ENCODE measurements around the gene DHRS7B.

Gene DHRS7B

DNA sequence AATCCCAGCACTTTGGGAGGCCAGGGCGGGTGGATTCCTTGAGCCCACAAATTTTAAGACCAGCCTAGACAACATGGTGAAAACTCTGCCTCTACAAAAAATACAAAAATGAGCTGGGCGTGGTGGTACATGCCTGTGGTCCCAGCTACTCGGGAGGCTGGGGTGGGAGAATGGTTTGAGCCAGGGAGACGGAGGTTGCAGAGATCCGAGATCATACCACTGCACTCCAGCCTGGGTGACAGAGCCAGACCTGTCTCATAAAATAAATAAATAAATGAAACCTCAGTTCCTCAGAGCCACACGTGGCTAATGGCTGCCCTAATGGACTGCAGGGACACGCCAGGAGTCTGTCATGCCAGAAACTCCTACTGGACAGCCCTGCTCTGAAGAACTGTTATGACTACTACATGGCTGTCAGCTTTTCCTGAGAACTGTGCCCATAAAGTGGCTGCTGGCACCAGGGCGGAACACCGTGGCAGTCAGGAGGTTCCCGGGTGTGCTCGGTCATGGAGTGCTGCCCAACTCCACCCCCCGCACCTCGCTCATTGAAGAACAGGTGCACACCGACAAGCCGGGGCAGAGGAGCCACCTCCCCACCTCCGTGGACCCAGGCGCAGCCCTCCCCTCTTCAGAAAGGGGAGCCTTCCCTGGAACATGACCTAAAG lies 82.9 kb downstream of the DHRS7B start:
- Histone ChIP-seq H3K4me3 (ENCODE audit: extremely low read depth, insufficient read depth, low read length, poor library complexity, severe bottlenecking) (no peak overlapping the region), H3K4me1 (ENCODE audit: control insufficient read depth, insufficient read depth, low read length, poor library complexity, severe bottlenecking) (peaks cover 12% of the 10 kb centered on the region), H3K36me3 (ENCODE audit: control insufficient read depth, insufficient read depth, low read length) (peaks cover 35% of the 10 kb centered on the region), H3K27ac (ENCODE audit: low read depth, low read length, severe bottlenecking) (no peak overlapping the region), H3K9me3 (ENCODE audit: control insufficient read depth, low read length) (no peaks in the 10 kb centered on the region)
- WGBS, 2 experiments (ENCODE audit: insufficient coverage in 2 of 2): 93 to 94% methylated on average over 13 to 17 of the region's 17 CpGs

- Histone ChIP-seq H3K36me3 (ENCODE audit: control insufficient read depth, insufficient read depth, low read length) (peaks cover 35% of the 10 kb centered on the region), H3K27ac (ENCODE audit: low read depth, low read length, severe bottlenecking) (no peak overlapping the region), H3K9me3 (ENCODE audit: control insufficient read depth, low read length) (no peaks in the 10 kb centered on the region), H3K4me1 (ENCODE audit: control insufficient read depth, insufficient read depth, low read length, poor library complexity, severe bottlenecking) (peaks cover 14% of the 10 kb centered on the region), H3K4me3 (ENCODE audit: extremely low read depth, insufficient read depth, low read length, poor library complexity, severe bottlenecking) (no peak overlapping the region)
- WGBS, 2 experiments (ENCODE audit: insufficient coverage in 2 of 2): 96 to 100% methylated on average over 14 of the region's 15 CpGs
These were observed 83.8 kb downstream of the DHRS7B start for GRCh38 chr17:21210411-21211076.

GRCh38 chr17:21211825-21212479 lies 85.2 kb downstream of the DHRS7B start:
- Histone ChIP-seq H3K27ac (ENCODE audit: low read depth, low read length, severe bottlenecking) (no peak overlapping the region), H3K36me3 (ENCODE audit: control insufficient read depth, insufficient read depth, low read length) (peaks cover 37% of the 10 kb centered on the region), H3K9me3 (ENCODE audit: control insufficient read depth, low read length) (no peaks in the 10 kb centered on the region), H3K4me3 (ENCODE audit: extremely low read depth, insufficient read depth, low read length, poor library complexity, severe bottlenecking) (peak overlapping the region; percentile 99), H3K4me1 (ENCODE audit: control insufficient read depth, insufficient read depth, low read length, poor library complexity, severe bottlenecking) (peaks cover 20% of the 10 kb centered on the region)
- 86 to 92% methylated on average over 7 of the region's 9 CpGs for WGBS, 2 experiments (ENCODE audit: insufficient coverage in 2 of 2)

GRCh38 chr17:21212826-21213637 lies 86.3 kb downstream of the DHRS7B start:
- Histone ChIP-seq H3K36me3 (ENCODE audit: control insufficient read depth, insufficient read depth, low read length) (peaks cover 38% of the 10 kb centered on the region), H3K27ac (ENCODE audit: low read depth, low read length, severe bottlenecking) (peak overlapping the region; percentile 95), H3K4me3 (ENCODE audit: extremely low read depth, insufficient read depth, low read length, poor library complexity, severe bottlenecking) (peak overlapping the region; percentile 99), H3K9me3 (ENCODE audit: control insufficient read depth, low read length) (no peaks in the 10 kb centered on the region), H3K4me1 (ENCODE audit: control insufficient read depth, insufficient read depth, low read length, poor library complexity, severe bottlenecking) (peaks cover 20% of the 10 kb centered on the region)
- 8 to 12% methylated on average over 9 to 16 of the region's 18 CpGs for WGBS, 2 experiments (ENCODE audit: insufficient coverage in 2 of 2)

- peaks cover 20% of the 10 kb centered on the region for H3K4me1 ChIP-seq (ENCODE audit: control insufficient read depth, insufficient read depth, low read length, poor library complexity, severe bottlenecking)
- no peaks in the 10 kb centered on the region for H3K9me3 ChIP-seq (ENCODE audit: control insufficient read depth, low read length)
- peaks cover 32% of the 10 kb centered on the region for H3K36me3 ChIP-seq (ENCODE audit: control insufficient read depth, insufficient read depth, low read length)
- peak overlapping the region; percentile 99 for H3K4me3 ChIP-seq (ENCODE audit: extremely low read depth, insufficient read depth, low read length, poor library complexity, severe bottlenecking)
- 0% methylated on average over 25 to 34 of the region's 35 CpGs for WGBS, 2 experiments (ENCODE audit: insufficient coverage in 2 of 2)
- H3K27ac ChIP-seq (ENCODE audit: low read depth, low read length, severe bottlenecking): peak overlapping the region; percentile 95
These were observed 86.9 kb downstream of the DHRS7B start for GRCh38 chr17:21213638-21214014.

DNA sequence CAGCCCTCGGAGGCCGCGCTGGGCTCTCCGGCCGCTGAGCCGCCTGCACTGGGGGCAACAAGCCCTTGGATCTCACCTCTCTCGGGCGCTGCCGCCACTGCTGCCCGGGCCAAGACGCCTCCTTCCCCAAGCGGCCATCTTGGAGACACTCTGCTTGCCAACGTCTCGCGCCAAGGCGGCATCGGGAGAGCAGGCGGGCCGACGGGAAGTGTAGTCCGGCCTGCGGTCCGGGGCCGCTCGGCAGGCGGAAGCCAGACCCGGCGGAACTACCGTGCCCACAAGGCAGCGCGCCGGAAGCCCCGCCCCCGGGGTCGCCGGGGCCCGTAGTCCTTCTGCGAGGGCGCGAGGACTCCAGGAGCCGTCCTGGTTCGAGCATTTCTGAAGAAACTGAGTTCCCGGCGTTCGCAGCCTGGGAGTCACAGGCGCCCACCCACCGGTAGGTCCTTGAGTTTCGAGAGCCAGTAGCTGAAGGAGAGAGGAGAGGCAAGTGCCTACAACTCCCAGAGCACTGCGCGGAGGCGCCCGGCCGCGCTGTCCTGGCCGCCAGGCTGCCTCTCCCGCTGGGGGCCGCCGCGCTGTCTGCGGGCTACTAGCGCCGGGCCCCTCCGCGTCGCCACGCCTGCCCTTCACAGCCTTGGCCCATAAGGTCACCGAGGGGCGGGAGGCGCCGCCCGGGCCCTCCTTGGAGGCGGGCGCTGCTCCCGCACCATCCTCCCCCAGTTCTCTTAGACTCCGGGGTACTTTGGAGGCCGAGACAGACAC lies 87.4 kb downstream of the DHRS7B start, which contains the start of gene TMEM11:
TMEM11 (minus strand) TSS at position 147 of the 762 bp plus-strand sequence; CDS start at position 138, 9 bp downstream.
- Histone ChIP-seq H3K4me3 (ENCODE audit: extremely low read depth, insufficient read depth, low read length, poor library complexity, severe bottlenecking) (peak within 1 kb of the TSS; percentile 99), H3K36me3 (ENCODE audit: control insufficient read depth, insufficient read depth, low read length) (peaks cover 27% of the 10 kb centered on the region), H3K4me1 (ENCODE audit: control insufficient read depth, insufficient read depth, low read length, poor library complexity, severe bottlenecking) (peaks cover 20% of the 10 kb centered on the region), H3K9me3 (ENCODE audit: control insufficient read depth, low read length) (no peaks in the 10 kb centered on the region), H3K27ac (ENCODE audit: low read depth, low read length, severe bottlenecking) (peak within 1 kb of the TSS; percentile 95)
- 1% methylated on average over 49 to 72 of the region's 76 CpGs for WGBS, 2 experiments (ENCODE audit: insufficient coverage in 2 of 2)

GRCh38 chr17:21214777-21215541 lies 88.2 kb downstream of the DHRS7B start:
- Histone ChIP-seq H3K4me1 (ENCODE audit: control insufficient read depth, insufficient read depth, low read length, poor library complexity, severe bottlenecking) (peaks cover 20% of the 10 kb centered on the region), H3K36me3 (ENCODE audit: control insufficient read depth, insufficient read depth, low read length) (peaks cover 19% of the 10 kb centered on the region), H3K27ac (ENCODE audit: low read depth, low read length, severe bottlenecking) (peak overlapping the region; percentile 95), H3K4me3 (ENCODE audit: extremely low read depth, insufficient read depth, low read length, poor library complexity, severe bottlenecking) (peak overlapping the region; percentile 99), H3K9me3 (ENCODE audit: control insufficient read depth, low read length) (no peaks in the 10 kb centered on the region)
- 6 to 13% methylated on average over 19 to 23 of the region's 23 CpGs for WGBS, 2 experiments (ENCODE audit: insufficient coverage in 2 of 2)

GRCh38 chr17:21215935-21216334 lies 89.2 kb downstream of the DHRS7B start:
- WGBS, 2 experiments (ENCODE audit: insufficient coverage in 2 of 2): 93 to 94% methylated on average over 4 of the region's 6 CpGs
- Histone ChIP-seq H3K9me3 (ENCODE audit: control insufficient read depth, low read length) (no peaks in the 10 kb centered on the region), H3K4me1 (ENCODE audit: control insufficient read depth, insufficient read depth, low read length, poor library complexity, severe bottlenecking) (peaks cover 20% of the 10 kb centered on the region), H3K4me3 (ENCODE audit: extremely low read depth, insufficient read depth, low read length, poor library complexity, severe bottlenecking) (no peak overlapping the region), H3K27ac (ENCODE audit: low read depth, low read length, severe bottlenecking) (no peak overlapping the region), H3K36me3 (ENCODE audit: control insufficient read depth, insufficient read depth, low read length) (peaks cover 9% of the 10 kb centered on the region)

DNA sequence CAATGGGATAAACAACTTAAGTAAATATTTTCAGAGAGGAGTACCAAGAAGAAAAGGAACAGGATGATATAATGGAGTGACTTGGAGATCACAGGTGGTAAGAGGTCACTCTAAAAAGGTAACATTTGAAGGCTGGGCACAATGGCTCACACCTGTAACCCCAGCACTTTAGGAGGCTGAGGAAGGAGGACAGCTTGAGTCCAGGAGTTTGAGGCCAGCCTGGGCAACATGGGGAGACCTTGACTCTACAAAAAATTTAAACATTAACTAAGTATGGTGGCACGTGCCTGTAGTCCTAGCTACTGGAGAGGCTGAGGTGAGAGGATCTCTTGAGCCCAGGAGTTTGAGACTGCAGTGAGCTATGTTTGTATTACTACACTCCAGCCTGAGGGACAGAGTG lies 90.6 kb downstream of the DHRS7B start:
- WGBS, 2 experiments (ENCODE audit: insufficient coverage in 2 of 2): no CpG with 5 or more reads among the region's 1 CpG
- Histone ChIP-seq H3K4me1 (ENCODE audit: control insufficient read depth, insufficient read depth, low read length, poor library complexity, severe bottlenecking) (peaks cover 12% of the 10 kb centered on the region), H3K36me3 (ENCODE audit: control insufficient read depth, insufficient read depth, low read length) (peaks cover 7% of the 10 kb centered on the region), H3K27ac (ENCODE audit: low read depth, low read length, severe bottlenecking) (no peak overlapping the region), H3K9me3 (ENCODE audit: control insufficient read depth, low read length) (peaks cover 7% of the 10 kb centered on the region), H3K4me3 (ENCODE audit: extremely low read depth, insufficient read depth, low read length, poor library complexity, severe bottlenecking) (no peak overlapping the region)
